ENCODE data around the gene TESPA1. TPM values are rescaled to one million over a fixed set of nuclear protein-coding genes. Genes with fewer than 3 reads are reported as not detected.

TESPA1 gene
- total RNA-seq, 1 experiment from 2014 or later = 0.51 TPM

- POLR2A ChIA-PET = no interaction called here
- ATAC-seq (no peak), DNase-seq (ENCODE audit: low read depth, low spot score) (no peak)
- no peak overlapping the region for H3K4me3 ChIP-seq (ENCODE audit: low read depth in 2 of 2, low read length in 2 of 2)
- BruUV-seq (replicated peaks) = no TSS peak
- no peaks in the 10 kb centered on the region for H3K4me1 ChIP-seq (ENCODE audit: control insufficient read depth, insufficient read depth, low read length)
- TF ChIP-seq REST (IDR thresholded peaks at IDR 0.05; ENCODE audit: insufficient read depth in 1 of 2, low read depth in 2 of 2, low read length in 1 of 2) (no peak), SIN3A (IDR thresholded peaks at IDR 0.05; ENCODE audit: borderline replicate concordance, insufficient read depth, low read depth, low read length) (no peak), TCF7L2 (IDR thresholded peaks at IDR 0.05; ENCODE audit: low read depth, low read length) (no peak), CTCF (IDR thresholded peaks at IDR 0.05) (no peak), POLR2AphosphoS5 (IDR thresholded peaks at IDR 0.05; ENCODE audit: low read depth, low read length) (no peak)
- CTCF ChIA-PET = no interaction called here
- H3K9me3 ChIP-seq (ENCODE audit: control insufficient read depth, insufficient read depth, low read depth, low read length) = no peaks in the 10 kb centered on the region
- no peaks in the 10 kb centered on the region for H3K36me3 ChIP-seq (ENCODE audit: control insufficient read depth, insufficient read depth, low read length)
- peaks cover 14% of the 10 kb centered on the region for H3K27me3 ChIP-seq (ENCODE audit: control insufficient read depth, insufficient read depth, low read length)
- intact Hi-C loops (cut with micrococcal nuclease; ENCODE audit: unreplicated experiment) (no loop called here), in situ Hi-C loops (cut with HindIII; ENCODE audit: low pct_unique_long_range_greater_than_20kb, low sequenced_read_pairs) (no loop called here)
- H3K27ac ChIP-seq (ENCODE audit: low read length) = no peak overlapping the region
Measured at GRCh38 chr12:54983536-54984101, 943 bp downstream of the TESPA1 start.

- H3K4me1 ChIP-seq (ENCODE audit: control insufficient read depth, insufficient read depth, low read length) = no peaks in the 10 kb centered on the region
- BruUV-seq (replicated peaks) = no TSS peak
- no peak overlapping the region for H3K27ac ChIP-seq (ENCODE audit: low read length)
- ATAC-seq (no peak), DNase-seq (ENCODE audit: low read depth, low spot score) (no peak)
- no peaks in the 10 kb centered on the region for H3K9me3 ChIP-seq (ENCODE audit: control insufficient read depth, insufficient read depth, low read depth, low read length)
- in situ Hi-C loops (cut with HindIII; ENCODE audit: low pct_unique_long_range_greater_than_20kb, low sequenced_read_pairs) = no loop called here
- H3K27me3 ChIP-seq (ENCODE audit: control insufficient read depth, insufficient read depth, low read length) = peaks cover 19% of the 10 kb centered on the region
- intact Hi-C loops (cut with micrococcal nuclease; ENCODE audit: unreplicated experiment) = no loop called here
- no peaks in the 10 kb centered on the region for H3K36me3 ChIP-seq (ENCODE audit: control insufficient read depth, insufficient read depth, low read length)
- TF ChIP-seq POLR2AphosphoS5 (IDR thresholded peaks at IDR 0.05; ENCODE audit: low read depth, low read length) = no peak
- TF ChIP-seq CTCF (IDR thresholded peaks at IDR 0.05) = no peak
- TF ChIP-seq REST (IDR thresholded peaks at IDR 0.05; ENCODE audit: insufficient read depth in 1 of 2, low read depth in 2 of 2, low read length in 1 of 2) = no peak
- no peak for TF ChIP-seq SIN3A (IDR thresholded peaks at IDR 0.05; ENCODE audit: borderline replicate concordance, insufficient read depth, low read depth, low read length)
- TF ChIP-seq TCF7L2 (IDR thresholded peaks at IDR 0.05; ENCODE audit: low read depth, low read length) = no peak
- CTCF ChIA-PET = no interaction called here
- POLR2A ChIA-PET = no interaction called here
- H3K4me3 ChIP-seq (ENCODE audit: low read depth in 2 of 2, low read length in 2 of 2) = no peak overlapping the region
Measured at GRCh38 chr12:54981796-54982195, 2.8 kb downstream of the TESPA1 start.
